GM19455 (cell line): ENCODE data around the gene ST3GAL3.
"Not testable (repeated sequence)": the region's sequence is repeated elsewhere in the genome, so short reads cannot be mapped to it uniquely, and the experiment has no call there.

Experiments used
- ATAC-seq: cut with Tn5 transposase; IDR thresholded peaks from one replicate; pipeline ENCODE4 v1.9.1; 2021; ENCODE audit not compliant: unreplicated experiment

The ST3GAL3 gene

GRCh38 chr1:43753422-43753821 is 46.1 kb downstream of the ST3GAL3 start:
- no peak for ATAC-seq

- no peak for ATAC-seq
Observed at GRCh38 chr1:43754892-43755291, 47.6 kb downstream of the ST3GAL3 start.

GRCh38 chr1:43757343-43758053 is 50.2 kb downstream of the ST3GAL3 start:
- ATAC-seq: no peak

GRCh38 chr1:43760745-43761317 is 53.5 kb downstream of the ST3GAL3 start:
- ATAC-seq: no peak

- ATAC-seq: no peak
Observed at GRCh38 chr1:43763497-43763973, 56.2 kb downstream of the ST3GAL3 start.

GRCh38 chr1:43764581-43764980 is 57.2 kb downstream of the ST3GAL3 start:
- ATAC-seq: no peak

- no peak for ATAC-seq
Observed at GRCh38 chr1:43766086-43766784, 58.9 kb downstream of the ST3GAL3 start.

- ATAC-seq: no peak
Observed at GRCh38 chr1:43766818-43767525, 59.6 kb downstream of the ST3GAL3 start.

GRCh38 chr1:43768168-43768567 is 60.8 kb downstream of the ST3GAL3 start:
- ATAC-seq: no peak

GRCh38 chr1:43769350-43769908 is 62.1 kb downstream of the ST3GAL3 start:
- ATAC-seq: no peak

GRCh38 chr1:43770111-43770510 is 62.8 kb downstream of the ST3GAL3 start:
- ATAC-seq: no peak

GRCh38 chr1:43772978-43773377 is 65.6 kb downstream of the ST3GAL3 start:
- ATAC-seq: no peak

- no peak for ATAC-seq
Observed at GRCh38 chr1:43773821-43774220, 66.5 kb downstream of the ST3GAL3 start.

GRCh38 chr1:43774359-43774758 is 67.0 kb downstream of the ST3GAL3 start:
- ATAC-seq: no peak

GRCh38 chr1:43776043-43776761 is 68.9 kb downstream of the ST3GAL3 start:
- no peak for ATAC-seq

- not testable (repeated sequence) for ATAC-seq
Observed at GRCh38 chr1:43777916-43778315, 70.6 kb downstream of the ST3GAL3 start.

GRCh38 chr1:43779266-43779665 is 71.9 kb downstream of the ST3GAL3 start:
- no peak for ATAC-seq

GRCh38 chr1:43779805-43780403 is 72.6 kb downstream of the ST3GAL3 start:
- ATAC-seq: no peak

- no peak for ATAC-seq
Observed at GRCh38 chr1:43781574-43781973, 74.2 kb downstream of the ST3GAL3 start.

- no peak for ATAC-seq
Observed at GRCh38 chr1:43783096-43783670, 75.8 kb downstream of the ST3GAL3 start.
